ENCODE measurements around the gene KCTD16.

DNA sequence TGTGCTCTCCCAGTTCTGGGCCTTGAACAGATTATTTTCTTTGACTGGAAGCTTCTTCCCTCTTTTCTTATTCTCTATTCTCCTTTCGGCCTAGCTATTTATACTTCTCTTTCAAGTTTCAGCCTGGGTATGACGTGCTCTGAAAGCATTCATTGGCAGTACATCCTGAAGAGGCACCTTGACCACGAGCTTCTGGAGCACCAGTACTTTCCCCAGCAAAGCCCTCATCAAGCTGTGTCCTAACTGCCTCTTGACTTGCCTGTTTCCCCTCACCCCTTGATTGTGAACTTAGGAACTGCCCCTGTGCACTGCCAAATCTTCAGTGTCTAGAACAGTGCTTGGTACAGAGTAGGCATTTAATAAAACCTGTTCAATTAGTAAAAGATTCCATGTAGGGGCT is 154.9 kb downstream of the KCTD16 start:
- TF ChIP-seq FOXA1 (IDR thresholded peaks at IDR 0.05) (no peak), TARDBP (IDR thresholded peaks at IDR 0.05) (no peak), LEF1 (IDR thresholded peaks at IDR 0.05; ENCODE audit: borderline replicate concordance) (no peak), HDGF (IDR thresholded peaks at IDR 0.05; ENCODE audit: borderline replicate concordance) (no peak), ZNF384 (IDR thresholded peaks at IDR 0.05) (no peak), BHLHE40 (IDR thresholded peaks at IDR 0.05; ENCODE audit: borderline replicate concordance) (no peak), NFRKB (IDR thresholded peaks at IDR 0.05) (no peak)
